ENCODE results near the gene GLB1L.

The GLB1L gene

GRCh38 chr2:219252900-219253752 is 7.9 kb upstream of the GLB1L start, which contains the start of gene TUBA4B:
Gene TUBA4B (plus strand): TSS chr2:219253243. CDS start chr2:219253408, 165 bp downstream.
- DNase-seq (ENCODE audit: low read depth) = no peak

GRCh38 chr2:219252570-219252899 is 7.3 kb upstream of the GLB1L start:
- no peak for DNase-seq (ENCODE audit: low read depth)

GRCh38 chr2:219252084-219252483 is 6.8 kb upstream of the GLB1L start:
- no peak for DNase-seq (ENCODE audit: low read depth)

- DNase-seq (ENCODE audit: low read depth) = no peak
These were observed 6.4 kb upstream of the GLB1L start for GRCh38 chr2:219251656-219252055.

GRCh38 chr2:219250049-219250781 is 5.0 kb upstream of the GLB1L start:
- DNase-seq (ENCODE audit: low read depth) = no peak

- peak; percentile 27 for DNase-seq (ENCODE audit: low read depth)
These were observed 4.1 kb upstream of the GLB1L start for GRCh38 chr2:219249203-219249980.

GRCh38 chr2:219248845-219249202 is 3.6 kb upstream of the GLB1L start:
- DNase-seq (ENCODE audit: low read depth) = no peak

- peak; percentile 43 for DNase-seq (ENCODE audit: low read depth)
These were observed 2.7 kb upstream of the GLB1L start for GRCh38 chr2:219247678-219248642.

GRCh38 chr2:219246559-219246958 is 1.3 kb upstream of the GLB1L start:
- no peak for DNase-seq (ENCODE audit: low read depth)

GRCh38 chr2:219245899-219246230 is 621 bp upstream of the GLB1L start:
- no peak for DNase-seq (ENCODE audit: low read depth)

- DNase-seq (ENCODE audit: low read depth) = no peak
These were observed 476 bp downstream of the GLB1L start for GRCh38 chr2:219244789-219245147.

- no peak for DNase-seq (ENCODE audit: low read depth)
These were observed 1.9 kb downstream of the GLB1L start for GRCh38 chr2:219243291-219243761.

- no peak for DNase-seq (ENCODE audit: low read depth)
These were observed 10.9 kb downstream of the GLB1L start for GRCh38 chr2:219234331-219234730.

GRCh38 chr2:219230059-219230540 is 15.1 kb downstream of the GLB1L start:
- DNase-seq (ENCODE audit: low read depth) = no peak

- peak; percentile 96 for DNase-seq (ENCODE audit: low read depth)
These were observed 15.8 kb downstream of the GLB1L start, which contains the start of the genes ANKZF1 and ATG9A for GRCh38 chr2:219229305-219230058. Gene ANKZF1 (plus strand): TSS chr2:219229806. CDS start chr2:219230258, 452 bp downstream. Gene ATG9A (minus strand): TSS chr2:219229636. CDS start chr2:219228024, 1,612 bp downstream.

- DNase-seq (ENCODE audit: low read depth) = no peak
These were observed 16.3 kb downstream of the GLB1L start for GRCh38 chr2:219228911-219229304.

- no peak for DNase-seq (ENCODE audit: low read depth)
These were observed 17.0 kb downstream of the GLB1L start for GRCh38 chr2:219228041-219228910.

- DNase-seq (ENCODE audit: low read depth) = no peak
These were observed 19.9 kb downstream of the GLB1L start for GRCh38 chr2:219225350-219225749.

GRCh38 chr2:219223831-219224610 is 21.2 kb downstream of the GLB1L start:
- DNase-seq (ENCODE audit: low read depth) = no peak
